ENCODE measurements around the gene KCNT2.

GRCh38 chr1:196567238-196567637, 41.0 kb downstream of the KCNT2 start:
- TF ChIP-seq, protein P1, sequence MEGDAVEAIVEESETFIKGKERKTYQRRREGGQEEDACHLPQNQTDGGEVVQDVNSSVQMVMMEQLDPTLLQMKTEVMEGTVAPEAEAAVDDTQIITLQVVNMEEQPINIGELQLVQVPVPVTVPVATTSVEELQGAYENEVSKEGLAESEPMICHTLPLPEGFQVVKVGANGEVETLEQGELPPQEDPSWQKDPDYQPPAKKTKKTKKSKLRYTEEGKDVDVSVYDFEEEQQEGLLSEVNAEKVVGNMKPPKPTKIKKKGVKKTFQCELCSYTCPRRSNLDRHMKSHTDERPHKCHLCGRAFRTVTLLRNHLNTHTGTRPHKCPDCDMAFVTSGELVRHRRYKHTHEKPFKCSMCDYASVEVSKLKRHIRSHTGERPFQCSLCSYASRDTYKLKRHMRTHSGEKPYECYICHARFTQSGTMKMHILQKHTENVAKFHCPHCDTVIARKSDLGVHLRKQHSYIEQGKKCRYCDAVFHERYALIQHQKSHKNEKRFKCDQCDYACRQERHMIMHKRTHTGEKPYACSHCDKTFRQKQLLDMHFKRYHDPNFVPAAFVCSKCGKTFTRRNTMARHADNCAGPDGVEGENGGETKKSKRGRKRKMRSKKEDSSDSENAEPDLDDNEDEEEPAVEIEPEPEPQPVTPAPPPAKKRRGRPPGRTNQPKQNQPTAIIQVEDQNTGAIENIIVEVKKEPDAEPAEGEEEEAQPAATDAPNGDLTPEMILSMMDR (IDR thresholded peaks at IDR 0.05): no peak
- no peak for TF ChIP-seq POLR2A (IDR thresholded peaks at IDR 0.05)

Measured in heart left ventricle (tissue), 13 donors.